Measurements from ENCODE around the gene TMEM132A. TPM values are rescaled to one million over a fixed set of nuclear protein-coding genes. Genes with fewer than 3 reads are reported as not detected.

TMEM132A gene
- total RNA-seq, 1 experiment from 2014 or later = 154 TPM

GRCh38 chr11:60879104-60879503 is 45.2 kb upstream of the TMEM132A start:
- ChIA-PET POLR2A (no interaction called here), CTCF (no interaction called here)
- no TSS peak for BruUV-seq (replicated peaks)
- H3K9me3 ChIP-seq (ENCODE audit: control insufficient read depth, insufficient read depth, low read depth, low read length) = no peaks in the 10 kb centered on the region
- no peaks in the 10 kb centered on the region for H3K4me1 ChIP-seq (ENCODE audit: control insufficient read depth, insufficient read depth, low read length)
- H3K36me3 ChIP-seq (ENCODE audit: control insufficient read depth, insufficient read depth, low read length) = no peaks in the 10 kb centered on the region
- H3K27ac ChIP-seq (ENCODE audit: low read length) = no peak overlapping the region
- DNase-seq (ENCODE audit: low read depth, low spot score) (no peak), ATAC-seq (no peak)
- TF ChIP-seq REST (IDR thresholded peaks at IDR 0.05; ENCODE audit: insufficient read depth in 1 of 2, low read depth in 2 of 2, low read length in 1 of 2) = no peak
- TF ChIP-seq TCF7L2 (IDR thresholded peaks at IDR 0.05; ENCODE audit: low read depth, low read length) = no peak
- no peak for TF ChIP-seq POLR2AphosphoS5 (IDR thresholded peaks at IDR 0.05; ENCODE audit: low read depth, low read length)
- in situ Hi-C loops (cut with HindIII; ENCODE audit: low pct_unique_long_range_greater_than_20kb, low sequenced_read_pairs) = no loop called here
- H3K4me3 ChIP-seq (ENCODE audit: low read depth in 2 of 2, low read length in 2 of 2) = no peak overlapping the region
- intact Hi-C loops (cut with micrococcal nuclease; ENCODE audit: unreplicated experiment) = no loop called here
- H3K27me3 ChIP-seq (ENCODE audit: control insufficient read depth, insufficient read depth, low read length) = no peaks in the 10 kb centered on the region

- DNase-seq (ENCODE audit: low read depth, low spot score) = no peak
- in situ Hi-C loops (cut with HindIII; ENCODE audit: low pct_unique_long_range_greater_than_20kb, low sequenced_read_pairs) = no loop called here
- TF ChIP-seq REST (IDR thresholded peaks at IDR 0.05; ENCODE audit: insufficient read depth in 1 of 2, low read depth in 2 of 2, low read length in 1 of 2) = no peak
- no peak for TF ChIP-seq CTCF (IDR thresholded peaks at IDR 0.05)
- no peak for TF ChIP-seq TCF7L2 (IDR thresholded peaks at IDR 0.05; ENCODE audit: low read depth, low read length)
- no peak for TF ChIP-seq POLR2AphosphoS5 (IDR thresholded peaks at IDR 0.05; ENCODE audit: low read depth, low read length)
- no peak for TF ChIP-seq SIN3A (IDR thresholded peaks at IDR 0.05; ENCODE audit: borderline replicate concordance, insufficient read depth, low read depth, low read length)
- CTCF ChIA-PET = no interaction called here
- Histone ChIP-seq H3K36me3 (ENCODE audit: control insufficient read depth, insufficient read depth, low read length) (no peaks in the 10 kb centered on the region), H3K4me3 (ENCODE audit: low read depth in 2 of 2, low read length in 2 of 2) (no peak overlapping the region), H3K9me3 (ENCODE audit: control insufficient read depth, insufficient read depth, low read depth, low read length) (no peaks in the 10 kb centered on the region), H3K4me1 (ENCODE audit: control insufficient read depth, insufficient read depth, low read length) (no peaks in the 10 kb centered on the region), H3K27me3 (ENCODE audit: control insufficient read depth, insufficient read depth, low read length) (no peaks in the 10 kb centered on the region), H3K27ac (ENCODE audit: low read length) (no peak overlapping the region)
- no TSS peak for BruUV-seq (replicated peaks)
- intact Hi-C loops (cut with micrococcal nuclease; ENCODE audit: unreplicated experiment) = no loop called here
- POLR2A ChIA-PET = interaction anchor here (0.6 kb wide), 1 partner anchor 1776 kb away, joined by 5 read pairs; no protein-coding TSS in a partner anchor
- no peak for ATAC-seq
Observed at GRCh38 chr11:60879971-60880588, 44.2 kb upstream of the TMEM132A start.

All from Panc1 (cell line).